NCI-H2227 (cell line): ENCODE measurements around the gene DGKE.

Experiments
- DNase-seq: peaks from one replicate; lab custom pipeline; 2025; ENCODE audit not compliant: unreplicated experiment; lab: John Stamatoyannopoulos, UW

Gene DGKE

GRCh38 chr17:56887552-56888467 is 53.9 kb downstream of the DGKE start:
- DNase-seq: no peak

DNA sequence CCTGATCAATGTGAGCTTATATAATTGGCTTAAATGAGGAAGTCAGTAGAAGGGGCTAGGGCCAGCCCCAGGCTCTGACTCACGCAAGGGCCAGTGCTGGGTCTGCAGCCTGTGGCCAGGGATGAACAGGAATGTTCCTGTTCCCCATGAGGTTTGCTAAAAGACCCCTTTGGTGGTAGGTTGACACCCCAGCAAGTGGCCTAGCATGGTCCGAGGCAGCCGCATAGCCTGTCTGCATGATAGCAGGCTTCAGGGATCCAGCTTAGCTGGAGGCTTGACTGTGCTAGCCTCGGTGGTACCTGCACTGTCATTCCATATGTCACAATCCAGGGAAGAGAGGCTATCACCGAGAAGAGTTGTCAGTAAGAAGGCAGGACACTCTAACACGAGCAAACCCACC is 56.4 kb downstream of the DGKE start:
- no peak for DNase-seq

DNA sequence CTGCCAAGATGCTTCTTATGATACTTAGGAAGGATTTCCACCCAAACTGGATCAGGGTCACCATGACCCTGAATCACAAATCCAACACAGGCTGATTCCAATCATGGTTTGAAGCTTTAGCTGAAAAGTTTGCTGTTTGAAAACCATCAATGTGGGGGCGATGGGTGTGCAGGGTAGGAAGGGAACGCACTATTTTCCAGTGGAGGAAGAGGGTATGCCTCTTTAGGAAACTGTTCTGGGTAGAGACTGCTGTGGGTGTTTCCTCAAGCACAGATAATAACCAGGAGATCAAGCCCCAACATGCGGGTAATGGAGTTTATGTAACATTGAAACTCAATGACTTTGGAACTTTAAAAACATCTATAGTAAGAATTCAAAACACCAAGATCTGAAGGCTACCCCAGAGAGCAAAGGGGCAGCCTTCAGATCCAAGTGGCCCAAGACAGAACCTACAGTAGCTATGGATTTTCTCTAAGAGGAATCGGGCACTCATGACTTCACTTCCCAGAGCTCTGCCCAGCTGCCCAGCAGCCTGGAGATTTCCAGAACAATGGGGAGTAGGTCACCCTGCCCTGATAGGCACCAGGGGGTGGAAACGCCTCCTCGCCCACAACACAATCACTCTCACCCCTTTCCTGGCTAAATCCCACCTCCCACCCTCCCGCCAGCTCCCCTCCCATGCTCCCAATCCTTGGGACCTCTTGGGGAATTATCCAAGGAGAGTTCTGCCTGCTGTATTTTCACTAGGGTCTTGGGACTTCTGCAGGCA is 57.1 kb downstream of the DGKE start:
- DNase-seq: no peak

- DNase-seq: no peak
Observed at GRCh38 chr17:56891751-56892150, 57.8 kb downstream of the DGKE start.

DNA sequence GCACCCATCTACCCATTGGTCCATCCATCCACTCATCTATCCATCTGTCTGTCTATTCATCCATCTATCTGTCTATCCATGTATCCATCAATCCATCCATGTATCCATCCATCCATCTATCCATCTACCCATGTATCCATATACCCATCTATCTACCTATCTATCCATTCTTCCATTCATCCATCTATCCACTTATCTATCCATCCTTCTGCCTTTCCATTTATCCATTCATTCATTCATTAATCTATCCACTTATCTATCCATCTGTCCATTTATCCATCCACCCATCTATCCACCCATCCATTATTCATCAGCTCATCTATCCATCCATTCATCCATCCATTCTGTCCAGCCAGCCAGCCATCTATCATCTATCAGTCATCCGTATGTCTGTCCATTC is 58.4 kb downstream of the DGKE start:
- DNase-seq: no peak

DNA sequence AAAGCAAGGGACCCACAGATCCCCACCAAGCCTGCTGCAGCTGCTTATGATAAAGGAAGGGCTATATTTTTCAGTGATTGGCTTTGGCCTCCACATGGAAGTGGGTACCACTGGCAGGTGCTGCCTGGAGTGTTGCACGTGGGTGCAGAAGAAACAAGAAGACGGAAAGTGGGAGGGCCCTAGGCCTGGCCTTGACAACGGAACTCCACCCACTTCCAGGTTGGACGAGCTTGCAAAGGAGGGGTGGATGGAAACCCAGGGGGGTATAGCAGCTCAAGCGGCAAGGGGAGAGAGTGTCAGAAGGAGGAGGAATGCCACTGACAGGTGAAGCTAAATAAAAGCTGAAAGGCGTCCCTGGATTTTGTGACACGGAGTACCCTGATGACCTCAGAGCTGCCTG is 59.6 kb downstream of the DGKE start:
- no peak for DNase-seq

DNA sequence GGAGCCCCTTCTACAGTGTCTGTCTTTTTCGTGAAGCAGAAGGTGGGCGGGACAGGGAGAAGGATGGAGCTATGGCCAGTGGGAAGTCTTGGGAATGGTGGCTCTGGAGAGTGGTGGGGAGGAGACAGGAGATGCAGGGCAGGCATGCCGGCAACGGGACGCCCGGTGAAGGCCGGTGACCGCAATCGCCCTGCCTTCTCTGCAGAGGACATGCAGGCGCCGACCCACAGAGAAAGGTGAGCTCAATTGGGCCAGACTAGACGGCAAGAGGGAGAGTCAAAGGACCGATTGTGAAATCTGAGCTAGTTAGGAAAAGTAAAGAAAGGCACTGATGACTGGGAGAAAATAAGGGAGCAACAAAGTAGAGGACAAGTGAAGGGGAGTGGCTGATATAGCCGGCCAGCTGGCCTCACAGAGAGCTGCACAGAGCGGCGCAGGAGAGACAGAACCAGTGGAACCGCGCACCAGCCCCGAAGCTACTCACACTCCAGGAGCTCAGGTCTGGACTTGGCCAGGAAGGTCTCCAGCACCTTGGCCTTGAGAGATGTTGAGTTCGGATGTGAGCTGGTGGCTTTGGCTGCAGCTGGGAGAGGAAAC is 61.0 kb downstream of the DGKE start:
- no peak for DNase-seq

GRCh38 chr17:56896217-56896967 is 62.4 kb downstream of the DGKE start:
- no peak for DNase-seq

DNA sequence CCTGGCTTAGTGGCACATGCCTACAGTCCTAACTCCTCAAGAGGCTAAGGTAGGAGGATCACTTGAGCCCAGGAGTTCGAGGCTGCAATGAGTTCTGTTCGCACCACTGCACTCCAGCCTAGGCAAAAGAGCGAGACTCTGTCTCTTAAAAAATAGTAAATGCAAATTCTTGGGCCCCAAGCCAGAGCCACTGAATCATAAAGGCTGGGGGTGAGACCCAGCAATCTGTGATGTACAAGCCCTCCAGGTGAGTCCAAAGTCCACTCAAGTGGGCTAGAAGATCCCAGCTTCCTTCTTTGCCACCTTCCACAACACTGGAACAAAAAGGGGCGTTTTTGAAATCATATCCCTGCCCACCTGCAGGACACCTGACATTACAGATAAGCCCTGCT is 63.0 kb downstream of the DGKE start:
- no peak for DNase-seq

- DNase-seq: no peak
Observed at GRCh38 chr17:56897646-56898424, 63.9 kb downstream of the DGKE start.

- DNase-seq: no peak
Observed at GRCh38 chr17:56898874-56899273, 64.9 kb downstream of the DGKE start.

DNA sequence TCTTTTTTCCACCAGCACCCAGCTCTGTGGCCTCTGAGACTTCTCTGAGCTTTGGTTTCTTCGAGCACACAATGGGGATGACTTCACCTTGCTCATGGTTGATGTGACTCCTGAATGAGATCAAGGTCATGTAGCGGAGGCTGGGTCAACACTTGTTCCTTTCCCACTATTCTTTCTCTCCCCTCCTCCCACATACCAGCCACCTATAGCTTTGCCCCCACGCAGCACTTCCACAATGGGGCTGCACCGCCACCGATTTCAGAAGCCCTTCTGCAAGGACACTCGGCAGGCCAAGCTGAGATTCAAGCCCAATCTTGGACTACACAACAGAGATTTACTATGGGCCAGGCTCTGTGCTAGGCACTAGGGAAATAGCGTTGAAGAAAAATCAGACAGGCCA is 65.5 kb downstream of the DGKE start:
- no peak for DNase-seq

GRCh38 chr17:56902348-56902747 is 68.4 kb downstream of the DGKE start:
- no peak for DNase-seq

DNA sequence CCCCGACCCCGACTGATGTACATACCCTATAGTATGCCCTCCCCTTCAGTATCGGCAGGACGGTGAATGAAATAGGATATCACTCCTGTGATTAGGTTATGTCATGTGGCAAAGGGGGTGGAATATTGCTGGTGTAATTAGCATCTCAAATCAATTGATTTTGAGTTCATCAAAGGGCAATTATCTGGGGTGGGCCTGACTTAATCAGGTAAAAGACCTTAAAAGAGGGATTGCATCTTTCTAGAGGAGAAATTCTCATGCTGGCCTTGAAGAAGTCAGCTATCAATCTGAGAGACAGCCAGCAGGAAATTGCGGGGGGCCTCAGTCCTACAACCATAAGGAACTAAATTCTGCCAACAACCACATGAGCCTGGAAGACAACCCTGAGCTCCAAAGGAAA is 69.6 kb downstream of the DGKE start:
- no peak for DNase-seq

- DNase-seq: no peak
Observed at GRCh38 chr17:56908001-56908542, 74.1 kb downstream of the DGKE start.

GRCh38 chr17:56909742-56910508 is 76.0 kb downstream of the DGKE start:
- no peak for DNase-seq

- no peak for DNase-seq
Observed at GRCh38 chr17:56910509-56911235, 76.7 kb downstream of the DGKE start.

DNA sequence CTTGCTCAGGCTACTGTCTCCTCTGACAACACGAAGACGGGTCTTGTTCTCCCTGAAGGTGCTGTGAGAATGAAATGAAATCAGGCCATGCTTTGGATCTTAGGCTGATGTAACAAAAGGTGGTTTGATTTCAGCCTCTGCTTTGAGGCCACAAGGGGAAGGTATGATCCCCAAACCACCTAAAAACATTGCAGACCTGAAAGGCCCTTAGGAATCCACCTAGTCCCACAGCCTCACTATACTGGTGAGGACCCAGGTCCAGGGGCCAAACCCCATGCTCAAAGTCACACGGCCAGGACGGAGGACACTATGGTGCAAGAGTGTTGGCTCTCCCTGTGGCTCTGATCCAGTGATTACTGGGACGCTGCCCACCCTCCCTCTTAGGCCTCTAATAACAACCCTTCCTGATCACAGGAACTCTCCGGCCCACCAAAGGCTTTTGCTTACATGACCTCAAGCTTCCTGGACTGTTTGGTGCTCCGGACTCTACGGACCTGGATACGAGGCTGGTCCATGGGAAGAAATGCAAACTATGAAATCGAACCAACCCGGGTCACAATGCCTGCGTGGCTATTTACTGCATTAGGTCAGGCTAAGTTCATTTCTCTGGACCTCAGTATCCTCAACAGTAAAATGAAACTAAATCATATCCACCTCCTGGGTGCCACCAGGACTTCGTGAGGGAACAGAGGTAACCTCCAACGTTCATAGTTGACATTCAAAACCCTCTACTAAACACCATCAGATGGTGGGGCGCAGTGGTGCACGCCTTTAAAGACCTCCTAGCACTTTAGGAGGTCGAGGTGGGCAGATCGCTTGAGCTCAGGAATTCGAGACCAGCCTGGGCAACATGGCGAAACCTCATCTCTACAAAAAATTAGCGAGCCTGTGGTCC is 78.4 kb downstream of the DGKE start:
- no peak for DNase-seq
